WI38 (cell line): Measurements from ENCODE around the gene PKDREJ.

Source experiments
- H3K4me3 ChIP-seq: 2 replicates; pipeline ENCODE4 v1.5.1; 2011; ENCODE audit warnings: low read depth, mild to moderate bottlenecking, control low read depth, low read length
- TF ChIP-seq, protein P1 (sequence below): IDR thresholded peaks from 2 replicates; pipeline ENCODE4 v1.5.1; 2012; ENCODE audit warnings: low read depth, mild to moderate bottlenecking, control low read depth, low read length

PKDREJ gene

DNA sequence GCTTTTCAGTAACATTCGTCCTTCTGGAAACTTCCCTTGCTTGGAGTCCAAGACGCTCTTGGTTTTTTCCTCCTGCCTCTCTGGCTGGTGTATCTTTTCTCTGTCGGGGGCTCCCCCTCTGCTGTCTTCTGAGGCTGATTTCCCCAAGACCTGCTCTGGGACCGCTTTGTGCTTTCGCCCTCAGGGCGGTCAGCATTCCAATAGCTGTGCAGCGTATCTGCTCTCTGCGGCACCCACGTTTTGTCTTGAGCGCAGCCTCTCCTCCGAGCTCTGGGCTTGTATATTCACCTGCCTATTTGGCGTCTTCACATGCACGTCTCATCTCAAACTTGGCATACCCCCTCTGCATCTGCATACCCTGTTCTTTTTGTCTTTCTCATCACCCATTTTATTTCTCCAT is 36.0 kb upstream of the PKDREJ start:
- H3K4me3 ChIP-seq, result no peak overlapping the region

DNA sequence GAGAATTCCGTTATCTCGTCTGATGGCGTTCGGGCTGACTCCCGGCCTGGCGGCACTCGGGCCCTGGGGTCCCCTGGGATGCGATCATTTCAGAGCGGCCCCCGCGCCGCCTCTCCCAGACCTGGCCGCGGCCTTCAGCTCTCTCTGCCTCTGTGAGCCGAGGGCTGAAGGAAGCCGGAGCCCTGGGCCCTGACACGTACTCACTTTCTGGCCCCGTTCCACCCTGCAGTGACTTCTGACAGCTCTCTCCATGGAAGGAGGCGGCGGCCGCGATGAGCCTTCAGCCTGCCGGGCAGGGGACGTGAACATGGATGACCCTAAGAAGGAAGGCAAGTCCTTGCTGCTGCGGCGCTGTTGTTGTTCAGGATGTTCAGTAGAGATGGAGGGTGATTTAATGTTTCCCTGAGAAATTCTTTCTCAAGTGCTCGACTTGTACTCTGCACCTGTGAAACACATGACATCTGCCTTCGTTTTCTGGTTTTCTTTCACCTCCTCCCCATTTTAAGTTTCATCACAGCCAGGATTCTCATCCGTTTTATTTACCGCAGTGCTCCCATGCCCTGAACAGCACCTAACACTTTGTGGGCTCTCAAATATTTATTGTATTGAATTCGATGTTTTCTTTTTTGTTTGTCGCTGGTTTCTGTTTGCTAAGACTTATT is 34.1 kb upstream of the PKDREJ start:
- H3K4me3 ChIP-seq, result peak overlapping the region; percentile 79
- TF ChIP-seq, protein P1, sequence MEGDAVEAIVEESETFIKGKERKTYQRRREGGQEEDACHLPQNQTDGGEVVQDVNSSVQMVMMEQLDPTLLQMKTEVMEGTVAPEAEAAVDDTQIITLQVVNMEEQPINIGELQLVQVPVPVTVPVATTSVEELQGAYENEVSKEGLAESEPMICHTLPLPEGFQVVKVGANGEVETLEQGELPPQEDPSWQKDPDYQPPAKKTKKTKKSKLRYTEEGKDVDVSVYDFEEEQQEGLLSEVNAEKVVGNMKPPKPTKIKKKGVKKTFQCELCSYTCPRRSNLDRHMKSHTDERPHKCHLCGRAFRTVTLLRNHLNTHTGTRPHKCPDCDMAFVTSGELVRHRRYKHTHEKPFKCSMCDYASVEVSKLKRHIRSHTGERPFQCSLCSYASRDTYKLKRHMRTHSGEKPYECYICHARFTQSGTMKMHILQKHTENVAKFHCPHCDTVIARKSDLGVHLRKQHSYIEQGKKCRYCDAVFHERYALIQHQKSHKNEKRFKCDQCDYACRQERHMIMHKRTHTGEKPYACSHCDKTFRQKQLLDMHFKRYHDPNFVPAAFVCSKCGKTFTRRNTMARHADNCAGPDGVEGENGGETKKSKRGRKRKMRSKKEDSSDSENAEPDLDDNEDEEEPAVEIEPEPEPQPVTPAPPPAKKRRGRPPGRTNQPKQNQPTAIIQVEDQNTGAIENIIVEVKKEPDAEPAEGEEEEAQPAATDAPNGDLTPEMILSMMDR, result no peak

More for the DNA sequence above, 36.0 kb upstream of the PKDREJ start:
- TF ChIP-seq, protein P1, result no peak

DNA sequence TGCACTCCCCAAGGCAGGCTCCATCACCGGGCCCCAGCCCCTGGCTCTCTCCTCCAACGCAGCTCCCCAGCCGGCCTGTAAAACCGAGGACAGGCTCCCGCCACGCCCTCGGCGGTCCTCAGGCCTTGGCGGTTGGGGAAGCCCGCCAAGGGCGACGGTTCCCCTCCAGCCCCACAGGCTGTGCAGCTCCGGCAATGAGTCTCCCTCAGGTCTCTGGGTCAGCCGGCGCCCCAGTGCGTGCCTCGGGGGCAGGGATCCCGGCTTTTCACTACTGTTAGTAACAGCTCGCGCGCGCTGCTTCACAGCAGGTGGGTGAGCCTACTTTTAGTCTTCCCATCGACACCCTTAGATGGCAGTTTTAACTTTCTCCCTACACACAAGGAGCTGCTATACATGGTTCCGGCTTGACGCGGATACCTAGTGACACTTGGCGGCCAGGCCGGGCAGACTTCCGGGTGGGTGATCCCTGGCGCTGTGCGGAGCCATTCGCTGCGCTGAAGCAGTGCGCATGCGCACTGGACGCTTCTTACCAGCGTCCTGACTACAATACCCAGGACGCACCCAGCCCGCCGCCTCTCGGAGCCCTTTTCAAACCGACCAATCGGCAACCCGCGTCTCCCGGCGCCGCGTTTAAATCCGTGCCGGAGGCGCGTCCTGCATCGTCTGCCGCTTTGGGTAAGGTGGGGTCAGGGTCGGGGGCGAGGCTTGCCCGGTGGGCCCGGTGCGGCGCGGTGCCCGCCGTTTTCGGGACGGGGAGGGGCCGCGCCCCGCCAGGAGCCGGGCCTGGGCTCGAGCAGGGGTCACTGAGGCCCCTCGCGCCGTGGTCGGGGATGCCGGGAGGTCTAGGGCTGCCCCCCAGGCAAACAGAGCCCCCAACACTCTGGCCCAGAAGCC is 33.4 kb upstream of the PKDREJ start, which contains the start of gene GTSE1:
Gene GTSE1 (plus strand): TSS at position 614 of the 894 bp plus-strand sequence. CDS start 531 bp downstream, outside the sequence.
- TF ChIP-seq, protein P1, result no peak
- H3K4me3 ChIP-seq, result peak within 1 kb of the TSS; percentile 79

DNA sequence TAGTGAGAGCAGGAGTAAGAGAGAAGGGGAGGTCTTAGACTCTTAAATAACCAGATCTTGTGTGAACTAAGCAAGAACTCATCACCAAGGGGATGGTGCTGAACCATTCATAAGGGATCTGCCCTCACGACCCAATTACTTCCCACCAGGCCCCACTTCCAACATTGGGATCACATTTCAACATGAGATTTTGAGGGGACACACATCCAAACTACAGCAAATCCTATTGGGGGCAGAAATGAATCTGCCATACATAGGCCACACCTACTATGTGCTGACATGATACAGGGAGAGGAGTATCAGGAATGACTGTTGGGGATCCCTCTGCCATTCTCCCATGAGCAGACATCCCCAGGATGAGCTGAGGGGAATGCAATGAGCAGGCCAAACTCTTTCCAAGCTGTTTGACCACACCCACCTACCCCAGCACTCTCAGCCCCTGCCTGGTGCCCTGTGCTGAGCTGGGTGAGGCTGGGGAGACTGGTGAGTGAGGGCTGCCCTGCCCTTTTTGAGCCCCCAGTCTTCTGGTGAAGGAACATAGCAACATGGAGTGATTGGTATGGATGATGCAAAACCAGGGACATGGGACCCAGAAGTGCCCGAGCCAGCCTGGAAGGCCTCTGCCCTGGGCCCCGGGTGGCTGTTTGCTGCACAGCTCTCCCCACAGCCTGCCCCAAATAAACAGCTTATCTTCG is 32.3 kb upstream of the PKDREJ start:
- TF ChIP-seq, protein P1, result no peak
- H3K4me3 ChIP-seq, result peak overlapping the region; percentile 79

DNA sequence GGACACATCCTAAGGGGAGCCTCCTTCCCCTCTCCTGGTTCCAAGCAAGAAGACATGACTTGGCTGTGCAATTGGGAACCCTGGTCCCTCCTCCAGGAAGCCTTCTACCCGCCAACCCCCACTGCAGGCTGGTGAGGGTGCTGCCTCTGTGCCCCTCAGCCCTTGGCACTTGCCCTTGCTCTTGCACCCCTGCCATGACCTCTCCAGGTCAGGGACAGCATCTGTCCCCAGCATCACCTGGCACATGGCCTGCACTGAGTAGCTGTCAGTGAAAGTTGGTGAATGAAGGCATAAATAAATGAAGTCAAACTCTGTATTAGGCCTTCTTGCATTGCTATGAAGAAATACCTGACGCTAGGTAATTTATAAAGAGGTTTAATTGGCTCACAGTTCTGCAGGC is 31.6 kb upstream of the PKDREJ start:
- no peak overlapping the region for H3K4me3 ChIP-seq
- TF ChIP-seq, protein P1, result no peak

DNA sequence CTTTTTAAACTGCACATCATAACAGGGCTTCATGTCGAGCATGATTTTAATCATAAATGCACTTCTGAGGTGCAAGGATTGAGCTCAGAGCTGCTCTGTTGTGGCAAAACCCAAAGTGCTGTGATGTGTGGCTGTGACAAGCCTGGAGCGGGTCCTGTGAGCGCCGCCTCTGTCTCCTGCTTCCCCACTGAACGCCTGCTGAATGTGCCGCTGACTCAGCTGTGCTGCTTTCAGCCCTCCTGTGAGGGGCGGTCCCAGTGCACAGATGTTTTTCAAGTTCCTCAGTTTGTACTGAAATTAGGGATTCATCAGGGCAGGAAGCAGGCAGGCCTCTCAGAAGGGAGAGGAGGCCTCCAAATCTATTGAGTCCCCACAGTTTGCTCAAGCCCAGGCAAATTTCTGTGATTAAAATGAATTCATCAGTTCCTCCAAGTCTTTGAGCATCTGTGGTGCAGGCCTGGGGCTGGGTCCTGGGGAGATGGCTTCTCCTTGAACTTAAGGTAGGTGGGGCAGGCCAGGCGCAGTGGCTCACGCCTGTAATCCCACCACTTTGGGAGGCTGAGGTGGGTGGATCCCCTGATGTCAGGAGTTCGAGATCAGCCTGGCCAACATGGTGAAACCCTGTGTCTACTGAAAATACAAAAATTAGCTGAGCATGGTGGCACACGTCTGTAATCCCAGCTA is 30.6 kb upstream of the PKDREJ start:
- no peak overlapping the region for H3K4me3 ChIP-seq
- TF ChIP-seq, protein P1, result no peak
